ENCODE results near the gene KCNE4.

GRCh38 chr2:223010641-223011040, 41.3 kb upstream of the KCNE4 start:
- TF ChIP-seq, protein P1, sequence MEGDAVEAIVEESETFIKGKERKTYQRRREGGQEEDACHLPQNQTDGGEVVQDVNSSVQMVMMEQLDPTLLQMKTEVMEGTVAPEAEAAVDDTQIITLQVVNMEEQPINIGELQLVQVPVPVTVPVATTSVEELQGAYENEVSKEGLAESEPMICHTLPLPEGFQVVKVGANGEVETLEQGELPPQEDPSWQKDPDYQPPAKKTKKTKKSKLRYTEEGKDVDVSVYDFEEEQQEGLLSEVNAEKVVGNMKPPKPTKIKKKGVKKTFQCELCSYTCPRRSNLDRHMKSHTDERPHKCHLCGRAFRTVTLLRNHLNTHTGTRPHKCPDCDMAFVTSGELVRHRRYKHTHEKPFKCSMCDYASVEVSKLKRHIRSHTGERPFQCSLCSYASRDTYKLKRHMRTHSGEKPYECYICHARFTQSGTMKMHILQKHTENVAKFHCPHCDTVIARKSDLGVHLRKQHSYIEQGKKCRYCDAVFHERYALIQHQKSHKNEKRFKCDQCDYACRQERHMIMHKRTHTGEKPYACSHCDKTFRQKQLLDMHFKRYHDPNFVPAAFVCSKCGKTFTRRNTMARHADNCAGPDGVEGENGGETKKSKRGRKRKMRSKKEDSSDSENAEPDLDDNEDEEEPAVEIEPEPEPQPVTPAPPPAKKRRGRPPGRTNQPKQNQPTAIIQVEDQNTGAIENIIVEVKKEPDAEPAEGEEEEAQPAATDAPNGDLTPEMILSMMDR (IDR thresholded peaks at IDR 0.05): no peak
- no peak for TF ChIP-seq EZH2 (IDR thresholded peaks at IDR 0.05; ENCODE audit: borderline replicate concordance, insufficient read depth, low read depth, low read length, poor library complexity, severe bottlenecking)
